ENCODE results near the gene CCNG1.
"Not testable (repeated sequence)": the region's sequence is repeated elsewhere in the genome, so short reads cannot be mapped to it uniquely, and the experiment has no call there.

Gene CCNG1

GRCh38 chr5:163404364-163405173 is 32.8 kb upstream of the CCNG1 start:
- Histone ChIP-seq H3K9me3 (ENCODE audit: insufficient read depth, low read length) (no peaks in the 10 kb centered on the region), H3K4me1 (ENCODE audit: insufficient read depth, insufficient read length) (no peaks in the 10 kb centered on the region), H3K4me3 (ENCODE audit: insufficient read length, low read depth) (no peak overlapping the region), H3K36me3 (ENCODE audit: insufficient read depth, insufficient read length, low read length) (no peaks in the 10 kb centered on the region), H3K9ac (ENCODE audit: insufficient read length, low read depth) (no peak overlapping the region), H3K27me3 (ENCODE audit: insufficient read depth, insufficient read length) (no peaks in the 10 kb centered on the region)
- TF ChIP-seq ZNF274 (IDR thresholded peaks at IDR 0.05; ENCODE audit: low read depth, low read length) (no peak), YY1 (IDR thresholded peaks at IDR 0.05; ENCODE audit: insufficient read depth, insufficient read length) (no peak), SUZ12 (IDR thresholded peaks at IDR 0.05; ENCODE audit: extremely low read depth, insufficient read depth, insufficient read length) (no peak)
- no peak for DNase-seq (ENCODE audit: low read depth, low spot score)

- Histone ChIP-seq H3K9ac (ENCODE audit: insufficient read length, low read depth) (no peak overlapping the region), H3K36me3 (ENCODE audit: insufficient read depth, insufficient read length, low read length) (no peaks in the 10 kb centered on the region), H3K4me1 (ENCODE audit: insufficient read depth, insufficient read length) (no peaks in the 10 kb centered on the region), H3K9me3 (ENCODE audit: insufficient read depth, low read length) (no peaks in the 10 kb centered on the region), H3K27me3 (ENCODE audit: insufficient read depth, insufficient read length) (no peaks in the 10 kb centered on the region), H3K4me3 (ENCODE audit: insufficient read length, low read depth) (no peak overlapping the region)
- DNase-seq (ENCODE audit: low read depth, low spot score): no peak
- TF ChIP-seq ZNF274 (IDR thresholded peaks at IDR 0.05; ENCODE audit: low read depth, low read length) (no peak), YY1 (IDR thresholded peaks at IDR 0.05; ENCODE audit: insufficient read depth, insufficient read length) (no peak), SUZ12 (IDR thresholded peaks at IDR 0.05; ENCODE audit: extremely low read depth, insufficient read depth, insufficient read length) (no peak)
Measured at GRCh38 chr5:163407034-163407655, 30.2 kb upstream of the CCNG1 start.

DNA sequence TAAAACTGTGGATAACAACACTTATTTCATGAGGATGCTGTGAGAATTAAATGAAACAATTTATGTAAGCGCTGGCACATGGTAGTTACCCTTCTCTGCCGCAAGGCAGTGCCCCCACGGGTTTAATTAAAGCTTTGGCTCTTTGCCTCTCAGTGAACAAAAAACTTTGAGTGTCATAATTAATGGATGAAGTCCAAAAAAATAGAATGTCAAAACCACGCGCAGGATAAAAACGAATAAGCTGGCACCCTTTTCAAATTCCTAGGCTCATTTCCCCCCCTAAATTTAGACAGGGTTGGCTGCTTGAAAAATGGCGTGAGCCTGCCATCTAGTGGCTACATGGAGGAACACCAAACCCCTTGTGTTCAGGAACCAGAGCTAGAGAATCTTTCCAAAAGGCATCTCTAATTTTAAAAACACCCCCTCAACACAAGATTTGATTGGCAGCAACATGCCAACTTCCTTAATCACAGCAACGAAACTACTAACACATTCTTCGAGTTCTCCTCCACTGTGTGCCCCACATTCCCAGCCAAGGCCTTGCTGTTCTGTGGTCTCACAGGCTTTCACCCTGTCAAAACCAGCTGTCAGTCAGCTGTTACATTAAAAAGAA is 29.0 kb upstream of the CCNG1 start:
- Histone ChIP-seq H3K27me3 (ENCODE audit: insufficient read depth, insufficient read length) (no peaks in the 10 kb centered on the region), H3K4me1 (ENCODE audit: insufficient read depth, insufficient read length) (no peaks in the 10 kb centered on the region), H3K36me3 (ENCODE audit: insufficient read depth, insufficient read length, low read length) (no peaks in the 10 kb centered on the region), H3K9ac (ENCODE audit: insufficient read length, low read depth) (no peak overlapping the region), H3K4me3 (ENCODE audit: insufficient read length, low read depth) (no peak overlapping the region), H3K9me3 (ENCODE audit: insufficient read depth, low read length) (no peaks in the 10 kb centered on the region)
- TF ChIP-seq ZNF274 (IDR thresholded peaks at IDR 0.05; ENCODE audit: low read depth, low read length): no peak
- DNase-seq (ENCODE audit: low read depth, low spot score): peak; percentile 15

DNA sequence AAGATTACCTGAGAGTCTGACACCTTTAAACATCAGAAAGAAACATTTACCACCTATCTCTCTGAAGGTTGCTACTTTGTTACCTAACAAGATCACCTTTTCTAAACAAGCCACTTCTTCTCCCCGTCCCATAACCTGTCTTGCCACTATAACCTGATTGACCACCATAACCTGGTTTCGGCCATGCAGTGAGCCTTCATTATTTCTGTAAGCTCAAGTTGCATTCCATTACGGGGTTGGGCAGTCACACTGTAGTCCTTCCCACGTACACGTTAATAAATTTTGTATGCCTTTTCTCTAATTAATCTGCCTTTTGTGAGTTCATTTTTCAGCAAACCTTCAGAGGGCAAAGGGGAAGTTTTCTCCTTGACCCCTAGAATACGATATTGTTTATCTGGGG is 28.0 kb upstream of the CCNG1 start:
- no peak for TF ChIP-seq SUZ12 (IDR thresholded peaks at IDR 0.05; ENCODE audit: extremely low read depth, insufficient read depth, insufficient read length)
- no peak for TF ChIP-seq YY1 (IDR thresholded peaks at IDR 0.05; ENCODE audit: insufficient read depth, insufficient read length)
- TF ChIP-seq ZNF274 (IDR thresholded peaks at IDR 0.05; ENCODE audit: low read depth, low read length): no peak
- Histone ChIP-seq H3K36me3 (ENCODE audit: insufficient read depth, insufficient read length, low read length) (no peaks in the 10 kb centered on the region), H3K9me3 (ENCODE audit: insufficient read depth, low read length) (no peaks in the 10 kb centered on the region), H3K4me3 (ENCODE audit: insufficient read length, low read depth) (no peak overlapping the region), H3K27me3 (ENCODE audit: insufficient read depth, insufficient read length) (no peaks in the 10 kb centered on the region), H3K4me1 (ENCODE audit: insufficient read depth, insufficient read length) (no peaks in the 10 kb centered on the region), H3K9ac (ENCODE audit: insufficient read length, low read depth) (no peak overlapping the region)
- DNase-seq (ENCODE audit: low read depth, low spot score): no peak

GRCh38 chr5:163410505-163410904 is 26.9 kb upstream of the CCNG1 start:
- Histone ChIP-seq H3K36me3 (ENCODE audit: insufficient read depth, insufficient read length, low read length) (no peaks in the 10 kb centered on the region), H3K27me3 (ENCODE audit: insufficient read depth, insufficient read length) (no peaks in the 10 kb centered on the region), H3K4me3 (ENCODE audit: insufficient read length, low read depth) (no peak overlapping the region), H3K4me1 (ENCODE audit: insufficient read depth, insufficient read length) (no peaks in the 10 kb centered on the region), H3K9me3 (ENCODE audit: insufficient read depth, low read length) (no peaks in the 10 kb centered on the region), H3K9ac (ENCODE audit: insufficient read length, low read depth) (no peak overlapping the region)
- no peak for TF ChIP-seq YY1 (IDR thresholded peaks at IDR 0.05; ENCODE audit: insufficient read depth, insufficient read length)
- TF ChIP-seq ZNF274 (IDR thresholded peaks at IDR 0.05; ENCODE audit: low read depth, low read length): no peak
- TF ChIP-seq SUZ12 (IDR thresholded peaks at IDR 0.05; ENCODE audit: extremely low read depth, insufficient read depth, insufficient read length): no peak
- no peak for DNase-seq (ENCODE audit: low read depth, low spot score)

DNA sequence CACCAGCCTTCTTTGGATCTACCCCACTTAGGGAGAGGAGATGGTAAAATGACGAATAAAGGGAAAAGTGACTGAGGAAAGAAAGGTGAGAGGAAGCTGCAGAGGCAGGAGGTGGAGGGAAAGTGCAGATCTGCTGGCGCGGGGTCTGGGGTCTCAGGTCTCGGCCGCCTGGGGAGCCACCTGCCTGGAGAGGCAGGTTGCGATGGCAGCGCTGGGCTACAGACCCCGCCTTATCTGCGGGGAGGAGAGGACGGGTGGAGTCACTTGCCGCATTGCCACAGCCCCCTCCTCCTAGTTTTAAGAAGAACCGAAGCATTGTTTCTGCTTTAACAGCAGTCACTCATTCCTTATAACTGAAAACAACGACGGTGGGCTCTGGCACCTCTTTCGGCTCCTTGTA is 21.7 kb upstream of the CCNG1 start:
- H3K4me1 ChIP-seq (ENCODE audit: insufficient read depth, insufficient read length); H3K9ac ChIP-seq (ENCODE audit: insufficient read length, low read depth); H3K4me3 ChIP-seq (ENCODE audit: insufficient read length, low read depth): not testable (repeated sequence)

DNA sequence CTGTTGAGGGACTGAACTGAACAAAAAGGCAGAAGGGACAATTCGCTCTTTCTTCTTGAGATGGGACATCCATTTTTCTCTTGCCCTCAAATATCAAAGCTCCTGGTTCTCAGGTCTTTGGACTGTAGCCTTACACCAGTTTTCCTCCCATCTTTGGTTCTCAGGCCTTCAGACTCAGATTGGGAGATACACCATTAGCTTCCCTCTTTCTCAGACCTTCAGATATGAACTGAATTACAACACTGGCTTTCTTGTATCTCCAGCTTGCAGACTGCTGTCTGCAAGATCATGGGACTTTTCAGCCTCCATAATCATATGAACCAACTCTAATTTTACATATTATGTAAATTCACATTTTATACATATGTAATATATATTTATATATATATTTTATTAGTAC is 12.6 kb upstream of the CCNG1 start:
- TF ChIP-seq YY1 (IDR thresholded peaks at IDR 0.05; ENCODE audit: insufficient read depth, insufficient read length) (no peak), SUZ12 (IDR thresholded peaks at IDR 0.05; ENCODE audit: extremely low read depth, insufficient read depth, insufficient read length) (no peak), ZNF274 (IDR thresholded peaks at IDR 0.05; ENCODE audit: low read depth, low read length) (no peak)
- no peaks in the 10 kb centered on the region for H3K36me3 ChIP-seq (ENCODE audit: insufficient read depth, insufficient read length, low read length)
- no peaks in the 10 kb centered on the region for H3K27me3 ChIP-seq (ENCODE audit: insufficient read depth, insufficient read length)
- DNase-seq (ENCODE audit: low read depth, low spot score): no peak
- H3K9me3 ChIP-seq (ENCODE audit: insufficient read depth, low read length): no peaks in the 10 kb centered on the region
- H3K4me3 ChIP-seq (ENCODE audit: insufficient read length, low read depth): no peak overlapping the region
- H3K9ac ChIP-seq (ENCODE audit: insufficient read length, low read depth): no peak overlapping the region
- H3K4me1 ChIP-seq (ENCODE audit: insufficient read depth, insufficient read length): no peaks in the 10 kb centered on the region

More for the DNA sequence above, 21.7 kb upstream of the CCNG1 start:
- H3K9me3 ChIP-seq (ENCODE audit: insufficient read depth, low read length); DNase-seq (ENCODE audit: low read depth, low spot score); H3K27me3 ChIP-seq (ENCODE audit: insufficient read depth, insufficient read length); H3K36me3 ChIP-seq (ENCODE audit: insufficient read depth, insufficient read length, low read length): not testable (repeated sequence)

DNA sequence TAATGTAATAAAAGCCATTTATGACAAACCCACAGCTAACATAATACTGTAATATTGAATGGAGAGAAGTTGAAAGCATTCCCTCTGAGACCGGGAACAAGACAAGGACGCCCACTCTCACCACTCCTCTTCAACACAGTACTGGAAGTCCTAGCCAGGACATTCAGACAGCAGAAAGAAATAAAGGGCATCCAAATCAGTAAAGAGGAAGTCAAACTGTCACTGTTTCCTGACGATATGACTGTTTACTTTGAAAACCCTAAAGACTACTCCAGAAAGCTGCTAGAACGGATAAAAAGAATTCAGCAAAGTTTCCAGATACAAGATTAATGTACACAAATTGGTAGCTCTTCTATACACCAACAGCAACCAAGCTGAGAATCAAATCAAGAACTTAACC is 11.3 kb upstream of the CCNG1 start:
- not testable (repeated sequence) for H3K36me3 ChIP-seq (ENCODE audit: insufficient read depth, insufficient read length, low read length); H3K9me3 ChIP-seq (ENCODE audit: insufficient read depth, low read length); H3K27me3 ChIP-seq (ENCODE audit: insufficient read depth, insufficient read length); H3K4me3 ChIP-seq (ENCODE audit: insufficient read length, low read depth); H3K4me1 ChIP-seq (ENCODE audit: insufficient read depth, insufficient read length); H3K9ac ChIP-seq (ENCODE audit: insufficient read length, low read depth); DNase-seq (ENCODE audit: low read depth, low spot score)

Measured in NT2/D1 (cell line).